PC-3 (cell line): ENCODE results near the gene SETBP1. TPM values are rescaled to one million over a fixed set of nuclear protein-coding genes. Genes with fewer than 3 reads are reported as not detected.

Experiments used
- ATAC-seq: fragments of 200-7000 bp; cut with Tn5 transposase; 2 replicates; pipeline ENCODE4 v1.9.1; 2020; ENCODE audit warnings: mild to moderate bottlenecking, moderate library complexity
- BruUV-seq: library from RNA; stranded (reverse); fragments of 400-500 nt; replicated peaks from 2 replicates; lab custom pipeline; 2021; lab: Mats Ljungman, UMichigan
- CTCF ChIA-PET: fragments of 300-600 bp; sonication (Branson Sonifier 250); formaldehyde crosslinking; loops from one replicate; lab custom pipeline; 2022; ENCODE audit warnings: antibody characterized with exemption; lab: Charles Lee
- POLR2A ChIA-PET: fragments of 300-600 bp; sonication (Branson Sonifier 250); formaldehyde crosslinking; loops from one replicate; lab custom pipeline; 2022; ENCODE audit warnings: antibody characterized with exemption; ENCODE audit not compliant: unreplicated experiment; lab: Charles Lee
- DNase-seq: peaks from one replicate; pipeline ENCODE4 v3.0.0-alpha.2; 2015
- H2AFZ ChIP-seq: fragments of 300-600 bp; sonication (generic); 2 replicates; pipeline ENCODE4 v1.6.0; 2016; ENCODE audit warnings: antibody characterized with exemption, low read length
- H3F3A ChIP-seq: fragments of 300-600 bp; sonication (generic); one replicate; pipeline ENCODE4 v1.6.0; 2017; ENCODE audit warnings: antibody characterized with exemption, low read length, control low read depth, mild to moderate bottlenecking; ENCODE audit not compliant: unreplicated experiment
- H3K27ac ChIP-seq: fragments of 300-600 bp; sonication (generic); 2 replicates; pipeline ENCODE4 v1.5.1; 2016; ENCODE audit warnings: mild to moderate bottlenecking, low read length
- H3K27me3 ChIP-seq: fragments of 300-600 bp; sonication (generic); 2 replicates; pipeline ENCODE4 v1.6.1; 2016; ENCODE audit warnings: low read length, mixed read lengths
- H3K36me3 ChIP-seq: fragments of 300-600 bp; sonication (generic); 2 replicates; pipeline ENCODE4 v1.6.1; 2016; ENCODE audit warnings: low read depth, mixed run types, low read length, mixed read lengths
- H3K4me1 ChIP-seq: fragments of 300-600 bp; sonication (generic); 2 replicates; pipeline ENCODE4 v1.5.1; 2016; ENCODE audit warnings: low read length; ENCODE audit not compliant: insufficient read depth
- H3K4me2 ChIP-seq: fragments of 300-600 bp; sonication (generic); 2 replicates; pipeline ENCODE4 v1.6.0; 2016; ENCODE audit warnings: low read length
- H3K4me3 ChIP-seq: fragments of 300-600 bp; sonication (generic); 2 replicates; pipeline ENCODE4 v1.5.1; 2016; ENCODE audit warnings: mild to moderate bottlenecking, low read length, mixed read lengths
- H3K79me2 ChIP-seq: fragments of 300-600 bp; sonication (generic); 2 replicates; pipeline ENCODE4 v1.6.1; 2017; ENCODE audit warnings: low read length, mixed read lengths
- H3K9ac ChIP-seq: fragments of 300-600 bp; sonication (generic); 2 replicates; pipeline ENCODE4 v1.6.0; 2016; ENCODE audit warnings: mild to moderate bottlenecking, low read length
- H3K9me2 ChIP-seq: fragments of 300-600 bp; sonication (generic); replicated peaks from 2 replicates; pipeline ENCODE4 v1.6.1; 2016; ENCODE audit warnings: mixed run types, low read length, mixed read lengths
- H3K9me3 ChIP-seq: fragments of 300-600 bp; sonication (generic); 2 replicates; pipeline ENCODE4 v1.6.1; 2016; ENCODE audit warnings: low read length, mixed read lengths
- H4K20me1 ChIP-seq: fragments of 300-600 bp; sonication (generic); 2 replicates; pipeline ENCODE4 v1.6.1; 2016; ENCODE audit warnings: low read length, mixed read lengths
- EZH2 ChIP-seq: fragments of 300-600 bp; sonication (generic); IDR thresholded peaks from one replicate; pipeline ENCODE4 v1.6.1; 2017; ENCODE audit warnings: antibody characterized with exemption, mild to moderate bottlenecking, low read length; ENCODE audit not compliant: unreplicated experiment
- EZH2phosphoT487 ChIP-seq: fragments of 300-600 bp; sonication (generic); IDR thresholded peaks from 2 replicates; pipeline ENCODE4 v1.6.1; 2018; ENCODE audit warnings: mild to moderate bottlenecking, antibody characterized with exemption, low read length, borderline replicate concordance
- intact Hi-C: fragments of 100-400 bp; cut with micrococcal nuclease; formaldehyde crosslinking; loops from 2 replicates; pipeline ENCODE4 v1.9.0; 2023
- total RNA-seq: library from RNA; depleted of rRNA; stranded (reverse); fragments of >200 nt; gene quantifications from 2 replicates; pipeline ENCODE4 v1.2.3, GENCODE V29; 2014
- TF ChIP-seq, protein P1 (sequence below): fragments of 300-600 bp; sonication (generic); conservative IDR thresholded peaks from 2 replicates; pipeline ENCODE4 v1.5.1; 2017; ENCODE audit warnings: antibody characterized with exemption, low read depth, mild to moderate bottlenecking, low read length

SETBP1 gene
- total RNA-seq, 1 experiment from 2014 or later: 2.3 TPM

DNA sequence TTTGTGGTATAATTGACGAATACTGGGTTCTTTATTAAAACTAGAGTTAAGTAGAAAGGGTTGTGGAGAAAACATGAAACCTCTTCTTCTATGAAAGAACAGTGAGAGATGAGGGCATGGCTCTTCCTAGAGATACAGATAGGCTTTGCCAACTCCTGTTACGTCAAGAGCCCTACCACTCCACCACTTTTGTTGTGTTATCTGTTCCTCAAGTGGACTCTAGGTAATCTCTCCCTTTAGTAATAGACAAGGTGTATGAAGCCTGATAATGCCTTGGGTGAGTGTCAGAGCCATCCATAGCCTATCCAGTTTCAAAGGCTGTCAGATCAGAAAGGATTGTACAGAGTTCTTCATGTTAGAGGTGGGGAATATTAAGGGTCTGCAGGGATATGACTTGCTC is 176.4 kb downstream of the SETBP1 start:
- H3K9ac ChIP-seq: no peak overlapping the region
- ChIA-PET POLR2A (no interaction called here), CTCF (no interaction called here)
- ATAC-seq (no peak), DNase-seq (no peak)
- no peaks in the 10 kb centered on the region for H4K20me1 ChIP-seq
- no peaks in the 10 kb centered on the region for H3K79me2 ChIP-seq
- no peaks in the 10 kb centered on the region for H3K9me3 ChIP-seq
- no peak overlapping the region for H3K4me2 ChIP-seq
- no TSS peak for BruUV-seq
- no peak overlapping the region for H2AFZ ChIP-seq
- no peaks in the 10 kb centered on the region for H3K36me3 ChIP-seq
- H3K4me1 ChIP-seq: no peaks in the 10 kb centered on the region
- no peak overlapping the region for H3K27ac ChIP-seq
- no peaks in the 10 kb centered on the region for H3K27me3 ChIP-seq
- H3K9me2 ChIP-seq: no peaks in the 10 kb centered on the region
- no peak overlapping the region for H3K4me3 ChIP-seq
- intact Hi-C loops: no loop called here
- no peak for TF ChIP-seq EZH2phosphoT487
- TF ChIP-seq, protein P1, sequence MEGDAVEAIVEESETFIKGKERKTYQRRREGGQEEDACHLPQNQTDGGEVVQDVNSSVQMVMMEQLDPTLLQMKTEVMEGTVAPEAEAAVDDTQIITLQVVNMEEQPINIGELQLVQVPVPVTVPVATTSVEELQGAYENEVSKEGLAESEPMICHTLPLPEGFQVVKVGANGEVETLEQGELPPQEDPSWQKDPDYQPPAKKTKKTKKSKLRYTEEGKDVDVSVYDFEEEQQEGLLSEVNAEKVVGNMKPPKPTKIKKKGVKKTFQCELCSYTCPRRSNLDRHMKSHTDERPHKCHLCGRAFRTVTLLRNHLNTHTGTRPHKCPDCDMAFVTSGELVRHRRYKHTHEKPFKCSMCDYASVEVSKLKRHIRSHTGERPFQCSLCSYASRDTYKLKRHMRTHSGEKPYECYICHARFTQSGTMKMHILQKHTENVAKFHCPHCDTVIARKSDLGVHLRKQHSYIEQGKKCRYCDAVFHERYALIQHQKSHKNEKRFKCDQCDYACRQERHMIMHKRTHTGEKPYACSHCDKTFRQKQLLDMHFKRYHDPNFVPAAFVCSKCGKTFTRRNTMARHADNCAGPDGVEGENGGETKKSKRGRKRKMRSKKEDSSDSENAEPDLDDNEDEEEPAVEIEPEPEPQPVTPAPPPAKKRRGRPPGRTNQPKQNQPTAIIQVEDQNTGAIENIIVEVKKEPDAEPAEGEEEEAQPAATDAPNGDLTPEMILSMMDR: no peak
- no peak for TF ChIP-seq EZH2
- no peaks in the 10 kb centered on the region for H3F3A ChIP-seq

DNA sequence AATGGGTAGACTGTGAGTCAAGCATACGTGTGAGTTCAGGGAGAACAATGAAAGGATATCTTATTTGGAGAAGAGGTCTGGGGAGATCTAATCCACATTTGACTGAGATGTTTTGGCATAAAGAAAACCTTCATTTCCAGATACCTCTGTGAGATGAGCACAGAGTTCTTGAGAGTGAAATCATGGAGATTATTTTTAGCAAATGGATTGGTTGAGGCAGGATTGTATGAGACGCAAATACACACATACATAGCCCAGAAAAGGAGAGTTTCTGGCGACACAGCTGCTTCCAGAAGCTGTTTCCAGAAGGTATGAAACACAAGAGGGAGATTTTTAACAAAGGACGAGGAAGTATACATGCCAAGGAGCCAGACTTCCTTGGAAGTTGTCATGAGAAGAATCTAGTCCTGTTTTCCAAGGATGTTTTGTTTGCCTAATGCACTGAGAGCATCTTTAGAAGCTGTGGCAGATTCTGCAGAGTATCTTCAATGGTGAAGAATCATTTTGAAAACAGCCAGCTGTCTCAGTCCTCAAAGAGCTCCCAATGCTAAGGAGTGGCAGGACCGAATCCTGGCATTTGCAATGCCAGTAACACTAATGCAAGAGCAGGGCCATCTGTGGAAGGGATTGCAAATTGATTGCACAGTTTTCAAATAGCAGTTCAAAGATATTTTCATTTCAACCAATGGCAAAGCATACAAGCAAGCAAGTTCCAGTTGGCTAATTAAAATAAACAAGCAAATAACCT is 177.2 kb downstream of the SETBP1 start:
- intact Hi-C loops: no loop called here
- TF ChIP-seq, protein P1: no peak
- no peak for TF ChIP-seq EZH2phosphoT487
- TF ChIP-seq EZH2: no peak
- no peak for ATAC-seq

DNA sequence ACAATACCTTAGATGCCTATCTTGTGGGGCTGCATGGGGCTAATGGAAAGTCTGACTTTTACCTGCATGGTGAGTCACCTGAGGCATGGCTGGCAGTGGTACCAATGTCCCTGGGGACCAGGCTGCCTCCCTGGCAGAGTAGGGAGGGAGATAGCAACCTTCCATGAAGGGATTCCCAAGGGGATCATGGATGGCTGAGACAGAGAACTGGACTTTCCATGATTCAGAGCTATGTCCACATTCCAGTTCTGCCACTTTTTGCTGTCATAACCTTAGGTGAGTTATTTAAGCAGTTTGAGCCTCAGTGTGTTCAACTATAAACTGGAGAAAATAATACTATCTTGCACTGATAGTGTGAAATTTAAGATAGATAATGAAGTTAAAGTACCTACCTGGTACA is 178.6 kb downstream of the SETBP1 start:
- H3K27ac ChIP-seq: no peak overlapping the region
- BruUV-seq: no TSS peak
- intact Hi-C loops: no loop called here

More for the DNA sequence above, 177.2 kb downstream of the SETBP1 start:
- no peak overlapping the region for H3K27ac ChIP-seq
- H3K27me3 ChIP-seq: no peaks in the 10 kb centered on the region
- no peak overlapping the region for H3K9ac ChIP-seq
- H4K20me1 ChIP-seq: no peaks in the 10 kb centered on the region
- ChIA-PET CTCF (no interaction called here), POLR2A (no interaction called here)
- H3K9me2 ChIP-seq: no peaks in the 10 kb centered on the region
- no peaks in the 10 kb centered on the region for H3K9me3 ChIP-seq
- BruUV-seq: no TSS peak
- no peaks in the 10 kb centered on the region for H3F3A ChIP-seq
- H2AFZ ChIP-seq: no peak overlapping the region
- no peak overlapping the region for H3K4me2 ChIP-seq
- no peak overlapping the region for H3K4me3 ChIP-seq
- no peaks in the 10 kb centered on the region for H3K36me3 ChIP-seq
- no peaks in the 10 kb centered on the region for H3K79me2 ChIP-seq
- no peak for DNase-seq
- no peaks in the 10 kb centered on the region for H3K4me1 ChIP-seq

More for the DNA sequence above, 178.6 kb downstream of the SETBP1 start:
- Histone ChIP-seq H3K9ac (no peak overlapping the region), H3K9me3 (no peaks in the 10 kb centered on the region), H3K4me2 (no peak overlapping the region), H4K20me1 (no peaks in the 10 kb centered on the region), H3F3A (no peaks in the 10 kb centered on the region), H3K36me3 (no peaks in the 10 kb centered on the region), H3K27me3 (no peaks in the 10 kb centered on the region), H3K79me2 (no peaks in the 10 kb centered on the region), H3K9me2 (no peaks in the 10 kb centered on the region), H2AFZ (no peak overlapping the region), H3K4me1 (no peaks in the 10 kb centered on the region), H3K4me3 (no peak overlapping the region)
- ChIA-PET POLR2A (no interaction called here), CTCF (no interaction called here)
- TF ChIP-seq, protein P1: no peak
- TF ChIP-seq EZH2: no peak
- no peak for TF ChIP-seq EZH2phosphoT487
- ATAC-seq (no peak; the same call in 1 of the 2 replicates), DNase-seq (peak; percentile 40)
